IPS-NIHi7 (cell line): ENCODE results near the gene TCF25.
A peak's percentile ranks its signal among the peaks of the same experiment; 100 is the strongest.
"Not testable (repeated sequence)": the region's sequence is repeated elsewhere in the genome, so short reads cannot be mapped to it uniquely, and the experiment has no call there.

Source experiments
- DNase-seq: peaks from one replicate; pipeline ENCODE4 v3.0.0; 2012; ENCODE audit warnings: mixed read lengths; ENCODE audit errors: extremely low spot score

Gene TCF25

GRCh38 chr16:89873972-89874689 is 739 bp downstream of the TCF25 start:
- DNase-seq = peak; percentile 98

- DNase-seq = not testable (repeated sequence)
These were observed 5.7 kb downstream of the TCF25 start for GRCh38 chr16:89879123-89879522.

- no peak for DNase-seq
These were observed 7.3 kb downstream of the TCF25 start for GRCh38 chr16:89880477-89881367.

GRCh38 chr16:89881368-89881730 is 8.0 kb downstream of the TCF25 start:
- no peak for DNase-seq

- DNase-seq = no peak
These were observed 10.1 kb downstream of the TCF25 start for GRCh38 chr16:89883346-89884040.

- no peak for DNase-seq
These were observed 10.6 kb downstream of the TCF25 start for GRCh38 chr16:89884041-89884421.

GRCh38 chr16:89887243-89887642 is 13.9 kb downstream of the TCF25 start:
- no peak for DNase-seq

GRCh38 chr16:89890200-89890599 is 16.8 kb downstream of the TCF25 start:
- DNase-seq = no peak

GRCh38 chr16:89890886-89891657 is 17.7 kb downstream of the TCF25 start:
- DNase-seq = no peak

GRCh38 chr16:89892055-89892630 is 18.8 kb downstream of the TCF25 start:
- DNase-seq = no peak

GRCh38 chr16:89892635-89893034 is 19.2 kb downstream of the TCF25 start:
- DNase-seq = no peak

GRCh38 chr16:89893642-89894548 is 20.5 kb downstream of the TCF25 start:
- DNase-seq = no peak

- no peak for DNase-seq
These were observed 22.3 kb downstream of the TCF25 start for GRCh38 chr16:89895482-89896250.

- DNase-seq = no peak
These were observed 23.8 kb downstream of the TCF25 start for GRCh38 chr16:89897204-89897603.

GRCh38 chr16:89898201-89898967 is 25.0 kb downstream of the TCF25 start:
- DNase-seq = no peak

GRCh38 chr16:89899879-89900481 is 26.6 kb downstream of the TCF25 start:
- no peak for DNase-seq

- DNase-seq = no peak
These were observed 27.5 kb downstream of the TCF25 start for GRCh38 chr16:89900885-89901284.

GRCh38 chr16:89902980-89903379 is 29.6 kb downstream of the TCF25 start:
- no peak for DNase-seq
